ENCODE measurements around the gene NPR2. TPM values are rescaled to one million over a fixed set of nuclear protein-coding genes. Genes with fewer than 3 reads are reported as not detected.

NPR2 gene
- total RNA-seq, 2 experiments from 2014 or later, result 10.8 to 11.1 TPM

DNA sequence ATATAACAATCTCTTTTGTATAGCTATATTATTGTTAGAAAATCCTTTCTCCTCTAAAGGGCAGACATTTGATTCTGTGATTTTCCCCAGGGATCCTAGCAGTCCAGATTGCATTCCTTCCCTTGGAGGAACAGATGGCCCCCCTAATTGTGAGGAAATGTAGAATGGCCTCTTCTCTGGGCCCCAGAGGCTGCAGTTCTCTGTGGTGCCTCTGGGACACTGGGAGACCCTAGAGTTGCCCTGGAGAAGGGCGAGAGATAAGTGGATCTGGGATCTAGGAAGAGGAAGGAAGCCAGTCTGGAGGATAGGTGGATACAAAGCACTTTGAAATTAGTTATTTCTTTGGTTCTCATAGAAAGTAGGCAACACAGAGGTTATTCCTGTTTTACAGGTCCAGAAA is 25.3 kb downstream of the NPR2 start:
- ChIA-PET CTCF (interaction anchor here (0.9 to 1.4 kb wide), 2 partner anchors 9 to 65 kb away, joined by 3 to 9 read pairs; no protein-coding TSS in a partner anchor), POLR2A (no interaction called here)
- H3K27me3 Mint-ChIP-seq (ENCODE audit: low read depth), result peaks cover 17% of the 10 kb centered on the region
- DNase-seq (no peak), ATAC-seq (no peak)
- H3K4me3 Mint-ChIP-seq, result peak overlapping the region; percentile 91
- H3K4me1 Mint-ChIP-seq (ENCODE audit: low read depth), result peaks cover 30% of the 10 kb centered on the region
- H3K9me3 Mint-ChIP-seq (ENCODE audit: insufficient read depth), result no peaks in the 10 kb centered on the region
- H3K27ac Mint-ChIP-seq, result no peak overlapping the region
- peaks cover 13% of the 10 kb centered on the region for H3K36me3 Mint-ChIP-seq (ENCODE audit: low read depth)

GRCh38 chr9:35818341-35818740 is 26.9 kb downstream of the NPR2 start:
- DNase-seq (no peak), ATAC-seq (no peak)
- Mint-ChIP-seq H3K27ac (no peak overlapping the region), H3K9me3 (ENCODE audit: insufficient read depth) (no peaks in the 10 kb centered on the region), H3K27me3 (ENCODE audit: low read depth) (peaks cover 22% of the 10 kb centered on the region), H3K36me3 (ENCODE audit: low read depth) (peaks cover 3% of the 10 kb centered on the region), H3K4me1 (ENCODE audit: low read depth) (peaks cover 14% of the 10 kb centered on the region), H3K4me3 (no peak overlapping the region)
- ChIA-PET POLR2A (no interaction called here), CTCF (interaction anchor here (1.0 kb wide), 1 partner anchor 28 kb away, joined by 4 read pairs; no protein-coding TSS in a partner anchor)

- DNase-seq, result no peak
- no peaks in the 10 kb centered on the region for H3K9me3 Mint-ChIP-seq (ENCODE audit: insufficient read depth)
- H3K27me3 Mint-ChIP-seq (ENCODE audit: low read depth), result peaks cover 22% of the 10 kb centered on the region
- POLR2A ChIA-PET, result interaction anchor here (1.5 kb wide), 1 partner anchor 8 kb away, joined by 3 read pairs; the partner anchor contains the start of gene SPAG8
- no peak overlapping the region for H3K27ac Mint-ChIP-seq
- ATAC-seq, result no peak
- peaks cover 3% of the 10 kb centered on the region for H3K4me1 Mint-ChIP-seq (ENCODE audit: low read depth)
- peaks cover 3% of the 10 kb centered on the region for H3K36me3 Mint-ChIP-seq (ENCODE audit: low read depth)
- CTCF ChIA-PET, result interaction anchor here (1.3 to 3.6 kb wide), 3 partner anchors 30 to 64 kb away, joined by 3 to 15 read pairs (median 4); no protein-coding TSS in a partner anchor
- H3K4me3 Mint-ChIP-seq, result no peak overlapping the region
Observed at GRCh38 chr9:35820076-35820475, 28.7 kb downstream of the NPR2 start.

GRCh38 chr9:35822926-35823325 is 31.5 kb downstream of the NPR2 start:
- ChIA-PET POLR2A (interaction anchor here (1.4 kb wide), 1 partner anchor 11 kb away, joined by 5 read pairs; the partner anchor contains the start of gene SPAG8), CTCF (interaction anchor here (1.2 to 3.6 kb wide), 4 partner anchors 9 to 60 kb away, joined by 4 to 15 read pairs (median 5); no protein-coding TSS in a partner anchor)
- Mint-ChIP-seq H3K36me3 (ENCODE audit: low read depth) (no peaks in the 10 kb centered on the region), H3K9me3 (ENCODE audit: insufficient read depth) (no peaks in the 10 kb centered on the region), H3K4me3 (no peak overlapping the region), H3K27me3 (ENCODE audit: low read depth) (peaks cover 18% of the 10 kb centered on the region), H3K27ac (no peak overlapping the region), H3K4me1 (ENCODE audit: low read depth) (peaks cover 12% of the 10 kb centered on the region)
- ATAC-seq (no peak), DNase-seq (no peak)

- no peaks in the 10 kb centered on the region for H3K36me3 Mint-ChIP-seq (ENCODE audit: low read depth)
- ATAC-seq (peak; percentile 29), DNase-seq (peak; percentile 58)
- peaks cover 14% of the 10 kb centered on the region for H3K27me3 Mint-ChIP-seq (ENCODE audit: low read depth)
- H3K4me1 Mint-ChIP-seq (ENCODE audit: low read depth), result peaks cover 27% of the 10 kb centered on the region
- ChIA-PET CTCF (interaction anchor here (0.6 to 4.3 kb wide), 46 partner anchors 10 to 210 kb away, joined by 3 to 64 read pairs (median 5); partner anchors contain the start of genes CCDC107, HINT2, RMRP and SPAG8), POLR2A (interaction anchor here (0.9 kb wide), 1 partner anchor 13 kb away, joined by 3 read pairs; no protein-coding TSS in a partner anchor)
- no peaks in the 10 kb centered on the region for H3K9me3 Mint-ChIP-seq (ENCODE audit: insufficient read depth)
- no peak overlapping the region for H3K4me3 Mint-ChIP-seq
- no peak overlapping the region for H3K27ac Mint-ChIP-seq
Observed at GRCh38 chr9:35826071-35826701, 34.8 kb downstream of the NPR2 start.

DNA sequence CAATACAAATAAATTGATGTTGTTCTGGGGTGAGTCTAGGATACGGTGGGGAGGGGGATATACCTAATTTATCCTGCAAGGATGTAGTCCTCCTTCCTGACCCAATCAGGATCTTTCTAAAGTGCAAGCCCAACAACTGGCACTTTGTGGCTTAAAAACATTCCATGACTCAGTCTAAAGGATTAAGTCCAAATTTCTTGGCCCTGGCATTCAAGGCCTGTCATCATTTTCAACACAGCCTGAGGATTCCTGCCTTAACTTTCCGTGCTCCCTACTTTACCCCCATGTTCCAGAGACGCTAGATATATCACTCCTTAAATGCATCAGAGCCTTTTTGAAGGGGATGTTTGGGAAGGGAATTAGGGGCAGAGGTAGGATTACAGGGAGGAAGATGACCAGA is 36.1 kb downstream of the NPR2 start:
- ATAC-seq (no peak), DNase-seq (no peak)
- Mint-ChIP-seq H3K4me1 (ENCODE audit: low read depth) (peaks cover 27% of the 10 kb centered on the region), H3K27ac (no peak overlapping the region), H3K27me3 (ENCODE audit: low read depth) (peaks cover 8% of the 10 kb centered on the region), H3K4me3 (peak overlapping the region; percentile 28), H3K36me3 (ENCODE audit: low read depth) (no peaks in the 10 kb centered on the region), H3K9me3 (ENCODE audit: insufficient read depth) (no peaks in the 10 kb centered on the region)
- ChIA-PET POLR2A (no interaction called here), CTCF (interaction anchor here (1.5 to 4.3 kb wide), 10 partner anchors 8 to 170 kb away, joined by 4 to 64 read pairs (median 17); partner anchors contain the start of genes CCDC107, HINT2, RMRP and SPAG8)

DNA sequence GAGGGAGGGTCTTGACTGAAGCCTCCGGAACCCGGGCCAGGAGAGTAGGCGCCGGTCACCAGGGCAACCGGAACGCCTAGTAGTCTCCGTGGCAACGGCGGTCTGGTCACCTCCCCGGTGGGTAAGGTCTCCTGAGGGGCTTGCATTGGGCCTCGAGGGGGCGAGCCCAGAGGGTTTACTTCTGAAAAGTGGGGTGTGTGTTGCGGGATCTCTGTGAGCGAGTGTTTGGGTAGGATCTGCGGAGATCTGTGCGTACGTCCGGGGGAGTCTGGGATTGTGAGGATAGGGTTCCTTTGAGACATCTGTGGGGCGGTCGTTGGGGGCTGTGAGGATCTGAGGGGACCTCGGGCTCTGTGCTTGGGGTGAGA is 37.3 kb downstream of the NPR2 start, which contains the start of gene FAM221B:
Gene FAM221B, minus strand, starts transcription at position 17 of the 368 bp plus-strand sequence. CDS start 2,571 bp downstream, outside the sequence.
- ATAC-seq, result peak; percentile 37
- peaks cover 6% of the 10 kb centered on the region for H3K27me3 Mint-ChIP-seq (ENCODE audit: low read depth)
- H3K4me3 Mint-ChIP-seq, result peak within 1 kb of the TSS; percentile 88
- no peaks in the 10 kb centered on the region for H3K36me3 Mint-ChIP-seq (ENCODE audit: low read depth)
- no peaks in the 10 kb centered on the region for H3K9me3 Mint-ChIP-seq (ENCODE audit: insufficient read depth)
- peak within 1 kb of the TSS; percentile 85 for H3K27ac Mint-ChIP-seq
- peak; percentile 48 for DNase-seq
- ChIA-PET POLR2A (interaction anchor here (0.7 to 1.2 kb wide), 3 partner anchors 14 to 17 kb away, joined by 3 to 5 read pairs (median 5); partner anchors contain the start of gene HINT2), CTCF (interaction anchor here (0.8 to 1.7 kb wide), 5 partner anchors 15 to 54 kb away, joined by 3 to 6 read pairs (median 3); partner anchors contain the start of genes HINT2 and SPAG8)
- H3K4me1 Mint-ChIP-seq (ENCODE audit: low read depth), result peaks cover 31% of the 10 kb centered on the region

DNA sequence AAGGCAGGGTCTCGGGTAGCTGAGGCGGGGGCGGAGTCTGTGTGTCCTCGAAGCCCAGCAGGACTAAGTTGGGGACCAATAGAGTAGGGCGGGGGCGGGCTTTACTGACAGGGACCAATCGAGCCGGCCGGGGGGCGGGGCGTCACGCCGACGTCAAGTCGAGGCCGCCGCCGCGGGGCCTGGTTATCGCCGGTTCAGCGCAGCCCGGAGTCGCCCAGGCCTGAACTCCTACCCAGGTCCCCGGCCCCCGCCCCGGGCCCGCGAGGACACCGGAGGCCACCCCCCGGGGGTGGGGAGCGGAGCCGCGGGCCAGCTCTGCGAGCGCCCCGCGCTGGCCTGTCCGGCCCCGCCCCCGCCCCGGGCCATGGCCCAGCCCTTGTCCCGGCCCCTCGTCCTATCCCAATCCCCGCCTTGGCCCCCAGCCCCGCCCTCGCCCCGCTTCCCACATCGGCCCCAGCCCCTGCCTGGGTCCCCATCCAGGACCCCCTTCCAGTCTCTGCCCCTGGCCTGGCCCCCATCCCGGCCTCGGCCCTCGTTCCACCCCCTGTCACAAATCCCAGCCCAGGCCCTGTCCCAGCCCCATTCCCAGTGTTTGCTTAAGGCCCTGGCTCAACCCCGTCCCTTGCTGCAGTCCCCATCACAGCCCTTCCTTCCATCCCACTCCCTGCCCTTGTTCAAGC is 37.8 kb downstream of the NPR2 start, which contains the start of gene TMEM8B:
Gene TMEM8B, plus strand, starts transcription at position 145 of the 680 bp plus-strand sequence. Its CDS starts 220 bp downstream, at position 365.
- DNase-seq (peak; percentile 96), ATAC-seq (peak; percentile 96)
- H3K4me3 Mint-ChIP-seq, result peak within 1 kb of the TSS; percentile 88
- CTCF ChIA-PET, result interaction anchor here (0.8 to 1.7 kb wide), 5 partner anchors 15 to 54 kb away, joined by 3 to 6 read pairs (median 3); partner anchors contain the start of genes HINT2 and SPAG8
- no peaks in the 10 kb centered on the region for H3K36me3 Mint-ChIP-seq (ENCODE audit: low read depth)
- peaks cover 6% of the 10 kb centered on the region for H3K27me3 Mint-ChIP-seq (ENCODE audit: low read depth)
- H3K4me1 Mint-ChIP-seq (ENCODE audit: low read depth), result peaks cover 35% of the 10 kb centered on the region
- no peaks in the 10 kb centered on the region for H3K9me3 Mint-ChIP-seq (ENCODE audit: insufficient read depth)
- peak within 1 kb of the TSS; percentile 85 for H3K27ac Mint-ChIP-seq
- POLR2A ChIA-PET, result interaction anchor here (0.7 to 1.2 kb wide), 3 partner anchors 13 to 18 kb away, joined by 3 to 5 read pairs (median 5); partner anchors contain the start of gene HINT2

DNA sequence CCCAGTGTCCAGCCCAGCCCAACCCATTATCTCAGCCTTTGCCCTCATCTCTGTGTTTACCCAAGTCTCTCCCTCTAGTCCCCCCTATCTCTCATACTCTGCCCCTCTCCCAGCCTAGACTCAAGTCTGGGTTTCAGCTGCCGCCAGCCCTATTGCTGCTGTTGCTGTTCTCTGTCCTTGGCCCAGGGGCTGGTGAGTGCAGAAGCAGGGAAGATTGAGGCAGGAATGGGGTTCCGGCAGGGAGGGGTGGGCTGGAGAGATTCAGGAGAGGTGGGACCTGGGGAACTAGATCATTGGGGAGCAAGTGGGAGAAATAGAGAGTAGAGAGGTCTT is 38.3 kb downstream of the NPR2 start:
- H3K4me1 Mint-ChIP-seq (ENCODE audit: low read depth), result peaks cover 40% of the 10 kb centered on the region
- peaks cover 6% of the 10 kb centered on the region for H3K27me3 Mint-ChIP-seq (ENCODE audit: low read depth)
- ChIA-PET POLR2A (no interaction called here), CTCF (interaction anchor here (1.3 kb wide), 1 partner anchor 53 kb away, joined by 3 read pairs; no protein-coding TSS in a partner anchor)
- peak overlapping the region; percentile 78 for H3K4me3 Mint-ChIP-seq
- ATAC-seq (no peak), DNase-seq (no peak)
- no peaks in the 10 kb centered on the region for H3K36me3 Mint-ChIP-seq (ENCODE audit: low read depth)
- H3K27ac Mint-ChIP-seq, result peak overlapping the region; percentile 78
- H3K9me3 Mint-ChIP-seq (ENCODE audit: insufficient read depth), result no peaks in the 10 kb centered on the region

- no peaks in the 10 kb centered on the region for H3K36me3 Mint-ChIP-seq (ENCODE audit: low read depth)
Observed at GRCh38 chr9:35831040-35831439, 39.6 kb downstream of the NPR2 start.

GRCh38 chr9:35832814-35833213 is 41.4 kb downstream of the NPR2 start:
- no peaks in the 10 kb centered on the region for H3K36me3 Mint-ChIP-seq (ENCODE audit: low read depth)
- no peak overlapping the region for H3K4me3 Mint-ChIP-seq
- peaks cover 30% of the 10 kb centered on the region for H3K4me1 Mint-ChIP-seq (ENCODE audit: low read depth)
- ChIA-PET POLR2A (interaction anchor here (1.0 to 1.4 kb wide), 2 partner anchors 13 to 23 kb away, joined by 3 to 4 read pairs; no protein-coding TSS in a partner anchor), CTCF (interaction anchor here (0.6 to 1.9 kb wide), 6 partner anchors 20 to 122 kb away, joined by 3 to 8 read pairs (median 4); partner anchors contain the start of gene SPAG8)
- DNase-seq (no peak), ATAC-seq (no peak)
- no peaks in the 10 kb centered on the region for H3K9me3 Mint-ChIP-seq (ENCODE audit: insufficient read depth)
- peaks cover under 1% of the 10 kb centered on the region for H3K27me3 Mint-ChIP-seq (ENCODE audit: low read depth)
- H3K27ac Mint-ChIP-seq, result no peak overlapping the region

More at GRCh38 chr9:35831040-35831439, 39.6 kb downstream of the NPR2 start:
- Mint-ChIP-seq H3K4me1 (ENCODE audit: low read depth) (peaks cover 38% of the 10 kb centered on the region), H3K4me3 (no peak overlapping the region), H3K9me3 (ENCODE audit: insufficient read depth) (no peaks in the 10 kb centered on the region), H3K27me3 (ENCODE audit: low read depth) (peaks cover 6% of the 10 kb centered on the region), H3K27ac (no peak overlapping the region)
- DNase-seq (no peak), ATAC-seq (no peak)
- CTCF ChIA-PET, result interaction anchor here (1.1 to 1.9 kb wide), 2 partner anchors 51 to 102 kb away, joined by 3 to 7 read pairs; no protein-coding TSS in a partner anchor
- POLR2A ChIA-PET, result interaction anchor here (1.3 kb wide), 1 partner anchor 17 kb away, joined by 4 read pairs; no protein-coding TSS in a partner anchor
